ENCODE data around the gene RACGAP1.

Gene RACGAP1

GRCh38 chr12:49939307-49939706, 86.0 kb downstream of the RACGAP1 start:
- DNase-seq: no peak

Data from stimulated activated CD4-positive, alpha-beta T cell treated with anti-CD3 and anti-CD28 coated beads, Interleukin-15, amount 100 ng/mL, for 24 hours (primary cell).